ENCODE results near the gene C5orf15. TPM values are rescaled to one million over a fixed set of nuclear protein-coding genes. Genes with fewer than 3 reads are reported as not detected.
"Not testable (repeated sequence)": the region's sequence is repeated elsewhere in the genome, so short reads cannot be mapped to it uniquely, and the experiment has no call there.

The C5orf15 gene
- total RNA-seq, 2 experiments from 2014 or later: 24.7 to 30.8 TPM

- POLR2A ChIA-PET: no interaction called here
- CTCF ChIA-PET: no interaction called here
These were observed 21.0 kb downstream of the C5orf15 start for GRCh38 chr5:133947431-133947841.

- POLR2A ChIA-PET: no interaction called here
These were observed 22.9 kb downstream of the C5orf15 start for GRCh38 chr5:133945568-133945967.

GRCh38 chr5:133944263-133945185 lies 23.9 kb downstream of the C5orf15 start:
- ChIA-PET CTCF (interaction anchor here (1.4 kb wide), 1 partner anchor 9 kb away, joined by 3 read pairs; no protein-coding TSS in a partner anchor), POLR2A (no interaction called here)

More at GRCh38 chr5:133945568-133945967, 22.9 kb downstream of the C5orf15 start:
- CTCF ChIA-PET: interaction anchor here (0.7 kb wide), 2 partner anchors 13 to 16 kb away, joined by 3 to 6 read pairs; no protein-coding TSS in a partner anchor

GRCh38 chr5:133943475-133943817 lies 25.0 kb downstream of the C5orf15 start:
- CTCF ChIA-PET: no interaction called here
- POLR2A ChIA-PET: no interaction called here

- ChIA-PET POLR2A (no interaction called here), CTCF (no interaction called here)
These were observed 25.6 kb downstream of the C5orf15 start for GRCh38 chr5:133942614-133943474.

GRCh38 chr5:133941456-133942196 lies 26.8 kb downstream of the C5orf15 start:
- CTCF ChIA-PET: no interaction called here
- POLR2A ChIA-PET: no interaction called here

GRCh38 chr5:133939668-133940067 lies 28.8 kb downstream of the C5orf15 start:
- ChIA-PET CTCF (no interaction called here), POLR2A (no interaction called here)

GRCh38 chr5:133938929-133939328 lies 29.5 kb downstream of the C5orf15 start:
- CTCF ChIA-PET: no interaction called here
- POLR2A ChIA-PET: no interaction called here

- ChIA-PET CTCF (interaction anchor here (0.7 kb wide), 1 partner anchor 32 kb away, joined by 4 read pairs; no protein-coding TSS in a partner anchor), POLR2A (no interaction called here)
These were observed 30.2 kb downstream of the C5orf15 start for GRCh38 chr5:133938039-133938821.

- CTCF ChIA-PET, POLR2A ChIA-PET: not testable (repeated sequence)
These were observed 30.8 kb downstream of the C5orf15 start for GRCh38 chr5:133937628-133938027.

GRCh38 chr5:133936651-133937015 lies 31.8 kb downstream of the C5orf15 start:
- ChIA-PET POLR2A (no interaction called here), CTCF (no interaction called here)

- CTCF ChIA-PET, POLR2A ChIA-PET: not testable (repeated sequence)
These were observed 32.3 kb downstream of the C5orf15 start for GRCh38 chr5:133935991-133936650.

GRCh38 chr5:133935667-133935940 lies 32.8 kb downstream of the C5orf15 start:
- POLR2A ChIA-PET: no interaction called here
- CTCF ChIA-PET: no interaction called here

- ChIA-PET POLR2A (no interaction called here), CTCF (no interaction called here)
These were observed 33.4 kb downstream of the C5orf15 start for GRCh38 chr5:133934822-133935666.

GRCh38 chr5:133934311-133934710 lies 34.1 kb downstream of the C5orf15 start:
- POLR2A ChIA-PET: no interaction called here
- CTCF ChIA-PET: no interaction called here

GRCh38 chr5:133933670-133934295 lies 34.6 kb downstream of the C5orf15 start:
- ChIA-PET POLR2A (no interaction called here), CTCF (no interaction called here)

GRCh38 chr5:133933169-133933509 lies 35.3 kb downstream of the C5orf15 start:
- ChIA-PET CTCF (no interaction called here), POLR2A (no interaction called here)

All from activated CD8-positive, alpha-beta memory T cell treated with anti-CD3 and anti-CD28 coated beads for 36 hours (primary cell).